Astrocyte (in vitro differentiated cells and primary cell): ENCODE results near the gene ZNF333. TPM values are rescaled to one million over a fixed set of nuclear protein-coding genes. Genes with fewer than 3 reads are reported as not detected.

Experiments
- DNase-seq: peaks from one replicate; pipeline ENCODE4 v3.0.0-alpha.2; 2010; ENCODE audit warnings: low read depth
- FAIRE-seq: peaks from 2 replicates; lab custom pipeline; 2011; peaks lifted over from hg19 to GRCh38; lab: Jason Lieb, UNC
- H2AFZ ChIP-seq: 2 replicates; pipeline ENCODE4 v1.6.0; 2012; ENCODE audit warnings: low read depth, low read length, inconsistent platforms
- H3K27ac ChIP-seq: 2 replicates; pipeline ENCODE4 v1.5.1; 2011; ENCODE audit warnings: low read depth, low read length, inconsistent platforms
- H3K27me3 ChIP-seq: 2 replicates; pipeline ENCODE4 v1.6.0; 2011; ENCODE audit warnings: low read length, inconsistent platforms; ENCODE audit not compliant: insufficient read depth
- H3K36me3 ChIP-seq: 2 replicates; pipeline ENCODE4 v1.5.1; 2011; ENCODE audit warnings: low read length, inconsistent platforms; ENCODE audit not compliant: insufficient read depth
- H3K4me1 ChIP-seq: 2 replicates; pipeline ENCODE4 v1.5.1; 2011; ENCODE audit warnings: low read length, inconsistent platforms; ENCODE audit not compliant: insufficient read depth
- H3K4me2 ChIP-seq: 2 replicates; pipeline ENCODE4 v1.6.0; 2012; ENCODE audit warnings: low read length, inconsistent platforms
- H3K4me3 ChIP-seq: 2 replicates; pipeline ENCODE4 v1.5.1; 2011; ENCODE audit warnings: low read depth, mild to moderate bottlenecking, low read length, inconsistent platforms; ENCODE audit not compliant: insufficient read depth
- H3K79me2 ChIP-seq: 2 replicates; pipeline ENCODE4 v1.6.0; 2012; ENCODE audit warnings: mild to moderate bottlenecking, low read length, inconsistent platforms; ENCODE audit not compliant: insufficient read depth
- H3K9ac ChIP-seq: 2 replicates; pipeline ENCODE4 v1.6.0; 2012; ENCODE audit warnings: mild to moderate bottlenecking, low read length, inconsistent platforms
- H3K9me3 ChIP-seq: 2 replicates; pipeline ENCODE4 v1.5.1; 2012; ENCODE audit warnings: low read depth, mild to moderate bottlenecking, low read length, inconsistent platforms; ENCODE audit not compliant: insufficient read depth
- H4K20me1 ChIP-seq: 2 replicates; pipeline ENCODE4 v1.6.0; 2012; ENCODE audit warnings: low read length, inconsistent platforms; ENCODE audit not compliant: insufficient read depth
- H3K27ac Mint-ChIP-seq: one replicate; pipeline ENCODE4 v1.8.0; 2021; ENCODE audit warnings: mild to moderate bottlenecking, mixed read lengths; ENCODE audit not compliant: unreplicated experiment
- H3K27me3 Mint-ChIP-seq: one replicate; pipeline ENCODE4 v1.8.0; 2021; ENCODE audit warnings: low read depth, mixed read lengths; ENCODE audit not compliant: unreplicated experiment
- H3K36me3 Mint-ChIP-seq: one replicate; pipeline ENCODE4 v1.8.0; 2021; ENCODE audit warnings: low read depth, mixed read lengths; ENCODE audit not compliant: unreplicated experiment
- H3K4me1 Mint-ChIP-seq: one replicate; pipeline ENCODE4 v1.8.0; 2021; ENCODE audit warnings: low read depth, mixed read lengths; ENCODE audit not compliant: unreplicated experiment
- H3K4me3 Mint-ChIP-seq: one replicate; pipeline ENCODE4 v1.8.0; 2021; ENCODE audit warnings: mild to moderate bottlenecking, moderate library complexity, mixed read lengths; ENCODE audit not compliant: unreplicated experiment
- H3K9me3 Mint-ChIP-seq: one replicate; pipeline ENCODE4 v1.8.0; 2021; ENCODE audit warnings: mild to moderate bottlenecking, mixed read lengths; ENCODE audit not compliant: unreplicated experiment
- EZH2 ChIP-seq: IDR thresholded peaks from 2 replicates; pipeline ENCODE4 v1.6.1; 2012; ENCODE audit warnings: mild to moderate bottlenecking, low read length, inconsistent platforms; ENCODE audit not compliant: insufficient read depth
- total RNA-seq: library from RNA; stranded (reverse); gene quantifications from 2 replicates; pipeline ENCODE4 v1.2.1, GENCODE V29; 2021
- TF ChIP-seq, protein P1 (sequence below): IDR thresholded peaks from 2 replicates; pipeline ENCODE4 v1.5.1; 2011; ENCODE audit warnings: low read depth, mild to moderate bottlenecking, inconsistent platforms, low read length, moderate library complexity; ENCODE audit not compliant: insufficient read depth

ZNF333 gene
- total RNA-seq, 1 donor from 2014 or later: 10.4 TPM

GRCh38 chr19:14704450-14704849 is 14.6 kb downstream of the ZNF333 start:
- no peak for FAIRE-seq
- no peaks in the 10 kb centered on the region for H3K4me1 ChIP-seq
- H3K4me3 Mint-ChIP-seq: no peak overlapping the region
- H3K9me3 Mint-ChIP-seq: peaks cover 24% of the 10 kb centered on the region
- no peak overlapping the region for H3K27ac ChIP-seq
- no peaks in the 10 kb centered on the region for H4K20me1 ChIP-seq
- peaks cover 77% of the 10 kb centered on the region for H3K36me3 Mint-ChIP-seq
- no peak overlapping the region for H2AFZ ChIP-seq
- H3K4me1 Mint-ChIP-seq: no peaks in the 10 kb centered on the region
- no peak overlapping the region for H3K9ac ChIP-seq
- H3K4me3 ChIP-seq: no peak overlapping the region
- H3K27me3 Mint-ChIP-seq: no peaks in the 10 kb centered on the region
- DNase-seq: no peak
- H3K79me2 ChIP-seq: no peaks in the 10 kb centered on the region
- no peak overlapping the region for H3K27ac Mint-ChIP-seq
- no peak overlapping the region for H3K4me2 ChIP-seq
- TF ChIP-seq, protein P1, sequence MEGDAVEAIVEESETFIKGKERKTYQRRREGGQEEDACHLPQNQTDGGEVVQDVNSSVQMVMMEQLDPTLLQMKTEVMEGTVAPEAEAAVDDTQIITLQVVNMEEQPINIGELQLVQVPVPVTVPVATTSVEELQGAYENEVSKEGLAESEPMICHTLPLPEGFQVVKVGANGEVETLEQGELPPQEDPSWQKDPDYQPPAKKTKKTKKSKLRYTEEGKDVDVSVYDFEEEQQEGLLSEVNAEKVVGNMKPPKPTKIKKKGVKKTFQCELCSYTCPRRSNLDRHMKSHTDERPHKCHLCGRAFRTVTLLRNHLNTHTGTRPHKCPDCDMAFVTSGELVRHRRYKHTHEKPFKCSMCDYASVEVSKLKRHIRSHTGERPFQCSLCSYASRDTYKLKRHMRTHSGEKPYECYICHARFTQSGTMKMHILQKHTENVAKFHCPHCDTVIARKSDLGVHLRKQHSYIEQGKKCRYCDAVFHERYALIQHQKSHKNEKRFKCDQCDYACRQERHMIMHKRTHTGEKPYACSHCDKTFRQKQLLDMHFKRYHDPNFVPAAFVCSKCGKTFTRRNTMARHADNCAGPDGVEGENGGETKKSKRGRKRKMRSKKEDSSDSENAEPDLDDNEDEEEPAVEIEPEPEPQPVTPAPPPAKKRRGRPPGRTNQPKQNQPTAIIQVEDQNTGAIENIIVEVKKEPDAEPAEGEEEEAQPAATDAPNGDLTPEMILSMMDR: no peak
- TF ChIP-seq EZH2: no peak
- peaks cover 12% of the 10 kb centered on the region for H3K36me3 ChIP-seq
- peaks cover 4% of the 10 kb centered on the region for H3K9me3 ChIP-seq
- no peaks in the 10 kb centered on the region for H3K27me3 ChIP-seq

GRCh38 chr19:14715841-14716240 is 26.0 kb downstream of the ZNF333 start:
- peaks cover 39% of the 10 kb centered on the region for H3K36me3 ChIP-seq
- H2AFZ ChIP-seq: no peak overlapping the region
- no peaks in the 10 kb centered on the region for H3K79me2 ChIP-seq
- H3K4me1 ChIP-seq: no peaks in the 10 kb centered on the region
- Mint-ChIP-seq H3K27me3 (no peaks in the 10 kb centered on the region), H3K36me3 (peaks cover 85% of the 10 kb centered on the region), H3K9me3 (peaks cover 69% of the 10 kb centered on the region), H3K4me1 (no peaks in the 10 kb centered on the region), H3K4me3 (no peak overlapping the region), H3K27ac (no peak overlapping the region)
- FAIRE-seq (no peak), DNase-seq (no peak)
- no peak overlapping the region for H3K9ac ChIP-seq
- no peak for TF ChIP-seq EZH2
- TF ChIP-seq, protein P1: no peak
- no peak overlapping the region for H3K27ac ChIP-seq
- peaks cover 44% of the 10 kb centered on the region for H3K9me3 ChIP-seq
- H3K4me3 ChIP-seq: no peak overlapping the region
- no peaks in the 10 kb centered on the region for H3K27me3 ChIP-seq
- no peaks in the 10 kb centered on the region for H4K20me1 ChIP-seq
- H3K4me2 ChIP-seq: no peak overlapping the region

- no peaks in the 10 kb centered on the region for H3K27me3 ChIP-seq
- no peak overlapping the region for H3K27ac ChIP-seq
- H3K27me3 Mint-ChIP-seq: no peaks in the 10 kb centered on the region
- no peaks in the 10 kb centered on the region for H3K4me1 ChIP-seq
- no peaks in the 10 kb centered on the region for H4K20me1 ChIP-seq
- H3K4me3 Mint-ChIP-seq: no peak overlapping the region
- H3K36me3 Mint-ChIP-seq: peaks cover 85% of the 10 kb centered on the region
- no peak for TF ChIP-seq EZH2
- TF ChIP-seq, protein P1: no peak
- peaks cover 57% of the 10 kb centered on the region for H3K9me3 ChIP-seq
- no peaks in the 10 kb centered on the region for H3K4me1 Mint-ChIP-seq
- H3K36me3 ChIP-seq: peaks cover 34% of the 10 kb centered on the region
- H3K9me3 Mint-ChIP-seq: peaks cover 77% of the 10 kb centered on the region
- H3K9ac ChIP-seq: no peak overlapping the region
- no peak for FAIRE-seq
- no peaks in the 10 kb centered on the region for H3K79me2 ChIP-seq
- no peak overlapping the region for H3K4me2 ChIP-seq
- DNase-seq: no peak
- H2AFZ ChIP-seq: no peak overlapping the region
- H3K27ac Mint-ChIP-seq: no peak overlapping the region
- H3K4me3 ChIP-seq: no peak overlapping the region
Observed at GRCh38 chr19:14718522-14719116, 28.8 kb downstream of the ZNF333 start.
